Activated T-cell treated with anti-CD3 and anti-CD28 coated beads for 1 hour (primary cell): Measurements from ENCODE around the gene GALNT4.

Source experiments
- DNase-seq: peaks from one replicate; pipeline ENCODE4 v3.0.0-alpha.2; 2020; ENCODE audit warnings: low read depth

The GALNT4 gene

GRCh38 chr12:89493670-89494302 lies 30.8 kb downstream of the GALNT4 start:
- DNase-seq: no peak

GRCh38 chr12:89492883-89493282 lies 31.7 kb downstream of the GALNT4 start:
- no peak for DNase-seq

GRCh38 chr12:89490922-89491321 lies 33.7 kb downstream of the GALNT4 start:
- DNase-seq: no peak

GRCh38 chr12:89486264-89486663 lies 38.3 kb downstream of the GALNT4 start:
- DNase-seq: no peak

GRCh38 chr12:89484470-89484869 lies 40.1 kb downstream of the GALNT4 start:
- no peak for DNase-seq

GRCh38 chr12:89481213-89481914 lies 43.2 kb downstream of the GALNT4 start:
- DNase-seq: no peak

GRCh38 chr12:89479982-89480381 lies 44.6 kb downstream of the GALNT4 start:
- DNase-seq: no peak

GRCh38 chr12:89477633-89478279 lies 46.8 kb downstream of the GALNT4 start:
- DNase-seq: no peak

GRCh38 chr12:89476904-89477595 lies 47.5 kb downstream of the GALNT4 start:
- no peak for DNase-seq

GRCh38 chr12:89476232-89476631 lies 48.4 kb downstream of the GALNT4 start:
- DNase-seq: no peak

GRCh38 chr12:89475203-89475990 lies 49.2 kb downstream of the GALNT4 start:
- no peak for DNase-seq

GRCh38 chr12:89474615-89475014 lies 50.0 kb downstream of the GALNT4 start:
- DNase-seq: no peak
